CD8-positive, alpha-beta memory T cell (primary cell): ENCODE data around the gene EBLN2. TPM values are rescaled to one million over a fixed set of nuclear protein-coding genes. Genes with fewer than 3 reads are reported as not detected.

Source experiments
- CTCF ChIA-PET: fragments of 350-600 bp; sonication (Branson Sonifier 250); formaldehyde crosslinking; loops from one replicate; lab custom pipeline; 2021; ENCODE audit warnings: antibody characterized with exemption; lab: Charles Lee
- POLR2A ChIA-PET: fragments of 350-600 bp; sonication (Branson Sonifier 250); formaldehyde crosslinking; loops from one replicate; lab custom pipeline; 2021; ENCODE audit warnings: antibody characterized with exemption; lab: Charles Lee
- DNase-seq, 5 donors: peaks; one replicate each; pipeline versions ENCODE4 v3.0.0 to v3.0.0-alpha.2; 2020 to 2022; ENCODE audit warnings: mixed read lengths in 1 of 5
- H3K27ac ChIP-seq: one replicate; pipeline ENCODE4 v1.7.0; 2013; ENCODE audit warnings: low read depth, mild to moderate bottlenecking, low read length, moderate library complexity
- H3K27me3 ChIP-seq: 2 replicates; pipeline ENCODE4 v1.7.0; 2013; ENCODE audit warnings: low read length, mild to moderate bottlenecking; ENCODE audit not compliant: insufficient read depth, poor library complexity, severe bottlenecking
- H3K36me3 ChIP-seq: 2 replicates; pipeline ENCODE4 v1.7.0; 2013; ENCODE audit warnings: mild to moderate bottlenecking, low read length, moderate library complexity; ENCODE audit not compliant: insufficient read depth
- H3K4me1 ChIP-seq: 2 replicates; pipeline ENCODE4 v1.7.0; 2013; ENCODE audit warnings: mild to moderate bottlenecking, low read length, moderate library complexity; ENCODE audit not compliant: insufficient read depth
- H3K4me3 ChIP-seq: 2 replicates; pipeline ENCODE4 v1.7.0; 2013; ENCODE audit warnings: mild to moderate bottlenecking, low read length
- H3K9me3 ChIP-seq: 2 replicates; pipeline ENCODE4 v1.7.0; 2013; ENCODE audit warnings: mild to moderate bottlenecking, low read length
- H3K27ac Mint-ChIP-seq, 8 donors: one replicate each; pipeline ENCODE4 v1.8.0; 2020 to 2021; ENCODE audit warnings: mixed read lengths in 8 of 8, mild to moderate bottlenecking in 6 of 8, inconsistent platforms in 3 of 8, moderate library complexity in 3 of 8
- H3K27me3 Mint-ChIP-seq, 2 donors: one replicate each; pipeline ENCODE4 v1.8.0; 2020 to 2021; ENCODE audit warnings: mixed read lengths in 2 of 2, mild to moderate bottlenecking in 1 of 2, moderate library complexity in 1 of 2
- H3K36me3 Mint-ChIP-seq, 3 donors: one replicate each; pipeline ENCODE4 v1.8.0; 2020 to 2021; ENCODE audit warnings: mixed read lengths in 3 of 3, inconsistent platforms in 1 of 3, mild to moderate bottlenecking in 1 of 3
- H3K4me1 Mint-ChIP-seq, 3 donors: one replicate each; pipeline ENCODE4 v1.8.0; 2020 to 2021; ENCODE audit warnings: mixed read lengths in 3 of 3, inconsistent platforms in 1 of 3, mild to moderate bottlenecking in 1 of 3
- H3K4me3 Mint-ChIP-seq, 7 donors: one replicate each; pipeline ENCODE4 v1.8.0; 2020 to 2021; ENCODE audit warnings: mixed read lengths in 7 of 7, mild to moderate bottlenecking in 6 of 7, moderate library complexity in 4 of 7, inconsistent platforms in 2 of 7
- H3K9me3 Mint-ChIP-seq, 5 donors: one replicate each; pipeline ENCODE4 v1.8.0; 2020 to 2022; ENCODE audit warnings: mixed read lengths in 5 of 5, mild to moderate bottlenecking in 3 of 5, moderate library complexity in 2 of 5, inconsistent platforms in 1 of 5
- polyA plus RNA-seq: library from polyadenylated mRNA; unstranded; fragments of 300-500 nt; fragmentation: Illumina TruSeq; gene quantifications from one replicate; pipeline ENCODE4 v1.2.3, GENCODE V29; 2021
- total RNA-seq, 2 experiments: library from RNA; stranded (reverse); gene quantifications; one replicate each; pipeline ENCODE4 v1.2.3, GENCODE V29; 2021

The EBLN2 gene
- total and polyA plus RNA-seq, 3 experiments from 2014 or later, result 0.76 to 4.7 (median 3.2) TPM

DNA sequence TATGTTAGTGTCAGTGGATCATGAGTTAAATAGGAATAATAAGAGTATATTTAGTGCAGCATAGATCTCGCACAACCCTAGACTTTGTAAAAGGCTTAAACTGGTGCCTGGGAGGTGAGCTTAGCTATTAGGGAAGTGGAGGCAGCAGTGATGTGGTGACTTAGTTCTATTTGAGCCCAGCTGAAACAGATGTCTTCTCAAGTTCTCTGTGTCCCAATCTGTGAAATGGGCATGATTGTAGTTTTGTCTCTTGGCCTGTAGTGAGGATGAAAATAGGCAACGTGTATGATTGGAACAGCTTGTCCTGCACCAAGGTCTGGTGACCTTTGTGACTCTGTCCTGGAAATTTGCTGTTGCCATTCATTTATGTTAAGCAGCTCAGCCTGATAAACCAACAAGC, 34.7 kb downstream of the EBLN2 start:
- H3K4me1 Mint-ChIP-seq, result peaks cover 0 to 3% (median 0%) of the 10 kb centered on the region in 3 donors
- Histone ChIP-seq H3K4me3 (no peak overlapping the region), H3K9me3 (no peaks in the 10 kb centered on the region), H3K4me1 (no peaks in the 10 kb centered on the region), H3K36me3 (no peaks in the 10 kb centered on the region), H3K27me3 (no peaks in the 10 kb centered on the region), H3K27ac (no peak overlapping the region)
- no peaks in the 10 kb centered on the region for H3K36me3 Mint-ChIP-seq
- H3K27me3 Mint-ChIP-seq, result peaks cover 4 to 23% of the 10 kb centered on the region in 2 donors
- no peak overlapping the region for H3K27ac Mint-ChIP-seq
- H3K4me3 Mint-ChIP-seq, result no peak overlapping the region
- H3K9me3 Mint-ChIP-seq, result no peaks in the 10 kb centered on the region
- POLR2A ChIA-PET, result no interaction called here
- no peak for DNase-seq
- CTCF ChIA-PET, result interaction anchor here (0.9 to 1.3 kb wide), 3 partner anchors 8 to 15 kb away, joined by 3 to 4 read pairs (median 3); no protein-coding TSS in a partner anchor

DNA sequence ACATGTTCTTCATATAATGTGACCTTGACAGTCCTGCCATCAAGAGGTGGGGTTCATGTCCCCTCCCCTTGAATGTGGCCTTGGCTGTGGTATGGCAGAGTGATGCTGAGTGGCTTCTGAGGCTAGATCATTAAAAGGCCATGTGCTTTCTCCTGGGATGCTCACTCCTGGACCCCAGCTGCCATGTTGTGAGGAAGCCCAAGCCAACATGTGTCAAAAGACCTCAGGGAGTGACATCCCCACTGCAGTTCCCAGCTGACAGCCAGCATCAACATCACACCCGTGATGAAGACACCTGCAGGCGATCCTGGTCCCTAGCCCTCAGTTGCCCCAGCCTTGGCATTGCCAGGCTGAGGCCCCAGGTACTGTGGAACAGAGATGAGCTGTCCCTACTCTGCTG, 36.6 kb downstream of the EBLN2 start:
- Mint-ChIP-seq H3K9me3 (no peaks in the 10 kb centered on the region), H3K36me3 (no peaks in the 10 kb centered on the region), H3K4me1 (peaks cover 0 to 3% (median 0%) of the 10 kb centered on the region in 3 donors), H3K4me3 (no peak overlapping the region), H3K27ac (no peak overlapping the region), H3K27me3 (peaks cover 6 to 24% of the 10 kb centered on the region in 2 donors)
- ChIA-PET CTCF (interaction anchor here (1.0 kb wide), 1 partner anchor 12 kb away, joined by 3 read pairs; no protein-coding TSS in a partner anchor), POLR2A (no interaction called here)
- no peak for DNase-seq
- Histone ChIP-seq H3K27me3 (no peaks in the 10 kb centered on the region), H3K27ac (no peak overlapping the region), H3K4me1 (no peaks in the 10 kb centered on the region), H3K9me3 (no peaks in the 10 kb centered on the region), H3K36me3 (no peaks in the 10 kb centered on the region), H3K4me3 (no peak overlapping the region)

DNA sequence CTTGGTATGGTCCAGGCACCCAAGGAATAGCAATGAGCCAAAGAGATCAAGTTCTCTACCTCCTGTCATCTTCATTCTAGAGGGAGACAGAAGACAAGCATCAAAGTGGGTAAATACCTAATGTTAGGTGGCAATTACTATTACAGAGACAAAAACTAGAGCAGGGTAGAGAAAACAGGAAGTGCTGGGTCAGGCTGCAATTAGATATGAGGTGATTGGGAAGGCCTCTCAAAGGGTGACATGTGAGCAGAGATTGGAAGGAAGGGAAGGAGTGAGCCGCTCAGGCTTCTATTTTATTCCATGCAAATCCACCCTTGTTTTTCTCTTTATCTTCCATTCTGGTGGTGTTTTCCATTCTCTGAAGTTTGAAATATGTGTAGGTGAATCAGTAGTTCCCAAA, 37.4 kb downstream of the EBLN2 start:
- CTCF ChIA-PET, result interaction anchor here (1.0 kb wide), 1 partner anchor 13 kb away, joined by 3 read pairs; no protein-coding TSS in a partner anchor
- no peaks in the 10 kb centered on the region for H3K9me3 Mint-ChIP-seq
- H3K4me3 ChIP-seq, result no peak overlapping the region
- H3K9me3 ChIP-seq, result no peaks in the 10 kb centered on the region
- no peak overlapping the region for H3K4me3 Mint-ChIP-seq
- no peak for DNase-seq
- H3K4me1 ChIP-seq, result no peaks in the 10 kb centered on the region
- peak overlapping the region in 1 of 8 donors; percentile 12 for H3K27ac Mint-ChIP-seq
- H3K27me3 ChIP-seq, result no peaks in the 10 kb centered on the region
- H3K27me3 Mint-ChIP-seq, result peaks cover 6 to 24% of the 10 kb centered on the region in 2 donors
- no peaks in the 10 kb centered on the region for H3K36me3 Mint-ChIP-seq
- H3K27ac ChIP-seq, result no peak overlapping the region
- POLR2A ChIA-PET, result no interaction called here
- peaks cover 0 to 3% (median 0%) of the 10 kb centered on the region in 3 donors for H3K4me1 Mint-ChIP-seq
- H3K36me3 ChIP-seq, result no peaks in the 10 kb centered on the region

DNA sequence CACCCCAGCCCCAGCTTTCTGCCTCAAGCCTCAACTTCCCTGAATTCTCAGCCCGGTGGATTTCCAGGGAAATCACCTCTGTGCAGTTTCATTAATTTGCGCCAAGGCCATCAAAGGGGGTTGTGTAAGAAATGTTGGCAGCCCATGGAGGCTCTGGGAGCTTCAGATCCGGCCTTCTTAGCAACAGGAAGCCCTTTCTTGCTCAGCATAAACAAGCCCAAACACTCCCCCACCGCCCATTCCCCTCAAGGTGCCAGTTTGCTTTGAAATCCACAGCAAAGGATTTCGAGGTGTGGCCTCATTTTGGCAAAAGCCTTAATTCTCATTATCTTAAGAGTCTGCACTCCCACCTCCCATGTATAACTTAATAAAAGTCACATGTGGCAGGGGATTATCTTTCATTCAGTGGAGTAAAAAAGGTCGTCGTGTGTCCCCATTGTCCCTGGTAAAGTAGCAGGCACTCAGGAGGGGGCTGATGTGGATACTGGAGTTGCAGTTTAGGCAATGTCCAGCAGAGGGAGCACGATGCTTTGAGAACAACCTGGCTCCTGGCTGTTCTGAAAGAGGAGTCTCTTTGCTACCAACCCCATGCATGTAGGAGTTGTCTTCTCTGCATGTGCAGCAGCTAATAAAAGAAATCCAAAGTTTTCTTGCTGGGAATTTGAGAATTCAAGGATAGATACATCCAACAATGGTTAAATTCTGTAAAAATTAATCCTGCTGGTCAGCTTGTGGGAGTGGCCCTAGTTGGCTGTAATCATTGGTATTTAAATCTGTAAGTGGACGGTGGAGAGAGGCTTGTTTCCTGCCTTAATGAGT, 39.5 kb downstream of the EBLN2 start:
- DNase-seq, result peak; percentile 40 to 72 (median 56)
- ChIA-PET POLR2A (no interaction called here), CTCF (interaction anchor here (0.5 to 2.2 kb wide), 6 partner anchors 8 to 403 kb away, joined by 3 to 5 read pairs (median 3); no protein-coding TSS in a partner anchor)
- no peaks in the 10 kb centered on the region for H3K4me1 Mint-ChIP-seq
- Histone ChIP-seq H3K27me3 (no peaks in the 10 kb centered on the region), H3K4me3 (no peak overlapping the region), H3K4me1 (no peaks in the 10 kb centered on the region), H3K36me3 (no peaks in the 10 kb centered on the region), H3K9me3 (no peaks in the 10 kb centered on the region), H3K27ac (no peak overlapping the region)
- no peaks in the 10 kb centered on the region for H3K9me3 Mint-ChIP-seq
- H3K27ac Mint-ChIP-seq, result peak overlapping the region in 1 of 8 donors; percentile 39
- no peaks in the 10 kb centered on the region for H3K36me3 Mint-ChIP-seq
- peak overlapping the region in 1 of 7 donors; percentile 10 for H3K4me3 Mint-ChIP-seq
- peaks cover 5 to 13% of the 10 kb centered on the region in 2 donors for H3K27me3 Mint-ChIP-seq

DNA sequence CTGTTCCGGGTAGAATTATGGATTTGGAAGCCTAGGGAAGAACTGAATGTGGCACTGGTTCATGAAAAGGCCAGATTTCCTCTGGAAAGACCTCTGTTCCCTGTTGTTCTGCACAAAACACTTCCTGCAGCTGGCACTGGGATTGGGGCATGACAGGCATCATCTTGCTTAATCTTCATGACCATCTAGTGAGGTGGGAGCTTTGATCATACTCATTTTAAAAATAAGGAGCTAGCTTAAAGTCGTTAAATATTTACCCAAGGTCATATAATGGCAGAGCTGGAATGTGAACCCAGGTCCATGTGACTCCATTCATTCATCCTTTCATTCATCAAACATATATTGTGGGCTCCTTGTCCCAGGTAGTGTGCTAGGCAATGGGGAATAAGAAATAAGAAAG, 40.4 kb downstream of the EBLN2 start:
- Mint-ChIP-seq H3K4me3 (no peak overlapping the region), H3K9me3 (no peaks in the 10 kb centered on the region), H3K4me1 (no peaks in the 10 kb centered on the region), H3K27me3 (peaks cover 5 to 8% of the 10 kb centered on the region in 2 donors), H3K27ac (no peak overlapping the region), H3K36me3 (no peaks in the 10 kb centered on the region)
- ChIA-PET CTCF (interaction anchor here (1.2 to 2.2 kb wide), 3 partner anchors 23 to 402 kb away, joined by 3 to 5 read pairs (median 3); no protein-coding TSS in a partner anchor), POLR2A (no interaction called here)
- Histone ChIP-seq H3K9me3 (no peaks in the 10 kb centered on the region), H3K27me3 (no peaks in the 10 kb centered on the region), H3K36me3 (no peaks in the 10 kb centered on the region), H3K4me1 (no peaks in the 10 kb centered on the region), H3K27ac (no peak overlapping the region), H3K4me3 (no peak overlapping the region)
- no peak for DNase-seq

DNA sequence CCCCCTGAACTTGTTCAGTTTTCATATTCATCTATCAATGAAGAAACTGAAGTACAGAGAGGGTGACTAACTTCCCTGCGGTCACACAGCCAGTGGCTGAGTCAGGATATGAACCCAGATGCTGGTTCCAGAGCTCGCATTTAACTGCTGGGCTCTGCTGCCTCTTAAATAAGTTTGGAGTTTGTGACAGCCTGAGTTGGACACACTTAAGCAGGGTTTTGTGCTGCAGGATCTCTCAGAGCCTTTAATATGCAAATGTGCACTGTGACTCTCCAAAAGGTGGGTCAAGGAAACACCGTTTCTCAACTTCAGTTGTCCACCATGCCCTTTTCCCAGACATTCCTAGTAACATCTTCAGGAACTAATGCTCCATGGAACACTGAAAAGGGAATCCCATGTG, 45.8 kb downstream of the EBLN2 start:
- no peaks in the 10 kb centered on the region for H3K4me1 ChIP-seq
- H3K36me3 Mint-ChIP-seq, result no peaks in the 10 kb centered on the region
- no peak for DNase-seq
- H3K27me3 Mint-ChIP-seq, result peaks cover 11 to 23% of the 10 kb centered on the region in 2 donors
- no peaks in the 10 kb centered on the region for H3K27me3 ChIP-seq
- no peaks in the 10 kb centered on the region for H3K9me3 Mint-ChIP-seq
- ChIA-PET POLR2A (no interaction called here), CTCF (no interaction called here)
- no peak overlapping the region for H3K27ac Mint-ChIP-seq
- no peaks in the 10 kb centered on the region for H3K36me3 ChIP-seq
- no peaks in the 10 kb centered on the region for H3K4me1 Mint-ChIP-seq
- no peak overlapping the region for H3K4me3 Mint-ChIP-seq
- H3K9me3 ChIP-seq, result no peaks in the 10 kb centered on the region
- H3K4me3 ChIP-seq, result no peak overlapping the region
- no peak overlapping the region for H3K27ac ChIP-seq

DNA sequence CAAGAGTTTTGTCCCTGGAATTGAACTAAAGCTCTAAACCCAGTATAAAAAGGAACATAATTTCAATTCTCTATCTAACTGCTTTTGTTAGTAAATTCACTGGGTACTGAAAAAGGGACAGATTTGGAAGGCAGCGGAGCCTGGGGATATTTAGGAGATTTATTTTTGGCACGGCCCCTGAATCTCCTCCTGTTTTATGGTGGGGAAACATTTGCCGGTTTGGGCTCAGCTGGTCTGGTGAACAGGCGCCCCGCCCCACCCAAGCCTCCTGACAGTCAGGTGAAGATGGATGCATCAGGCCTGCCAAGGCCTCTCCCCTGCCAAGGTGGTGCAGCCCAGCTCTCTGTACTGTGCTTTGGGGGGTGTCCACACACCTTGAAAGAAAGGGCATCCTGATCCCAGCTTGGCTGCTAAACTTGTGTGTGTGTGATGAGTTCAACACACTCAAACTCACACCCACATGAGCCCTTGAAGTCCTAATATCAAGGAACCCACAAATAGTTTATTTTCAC, 46.3 kb downstream of the EBLN2 start:
- H3K36me3 ChIP-seq, result no peaks in the 10 kb centered on the region
- CTCF ChIA-PET, result no interaction called here

DNA sequence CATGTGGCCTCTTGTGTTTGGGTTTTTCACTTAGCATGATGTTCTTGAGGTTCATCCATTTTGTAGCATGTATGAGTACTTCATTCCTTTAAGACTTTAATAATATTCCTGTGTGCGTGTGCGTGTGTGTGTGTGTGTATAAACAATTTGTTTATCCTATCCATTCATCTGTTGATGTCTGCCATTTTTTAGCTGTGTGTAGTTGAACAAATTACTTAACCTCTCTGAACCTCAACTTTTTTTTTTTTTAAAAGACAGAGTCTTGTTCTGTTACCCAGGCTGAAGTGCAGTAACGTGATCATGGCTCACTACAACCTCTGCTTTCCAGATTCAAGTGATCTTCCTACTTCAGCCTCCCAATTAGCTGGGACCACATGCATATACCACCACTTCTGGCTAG, 47.3 kb downstream of the EBLN2 start:
- no peaks in the 10 kb centered on the region for H3K36me3 Mint-ChIP-seq
- no peaks in the 10 kb centered on the region for H3K4me1 Mint-ChIP-seq
- no peaks in the 10 kb centered on the region for H3K9me3 ChIP-seq
- H3K9me3 Mint-ChIP-seq, result no peaks in the 10 kb centered on the region
- H3K4me3 ChIP-seq, result no peak overlapping the region
- no peak overlapping the region for H3K4me3 Mint-ChIP-seq
- ChIA-PET CTCF (interaction anchor here (0.6 kb wide), 1 partner anchor 8 kb away, joined by 3 read pairs; no protein-coding TSS in a partner anchor), POLR2A (no interaction called here)
- H3K36me3 ChIP-seq, result no peaks in the 10 kb centered on the region
- H3K27me3 ChIP-seq, result no peaks in the 10 kb centered on the region
- peaks cover 8 to 29% of the 10 kb centered on the region in 2 donors for H3K27me3 Mint-ChIP-seq
- no peak overlapping the region for H3K27ac ChIP-seq
- DNase-seq, result no peak
- H3K4me1 ChIP-seq, result no peaks in the 10 kb centered on the region
- H3K27ac Mint-ChIP-seq, result no peak overlapping the region

More for the DNA sequence above, 46.3 kb downstream of the EBLN2 start:
- peaks cover 10 to 23% of the 10 kb centered on the region in 2 donors for H3K27me3 Mint-ChIP-seq
- no peaks in the 10 kb centered on the region for H3K27me3 ChIP-seq
- POLR2A ChIA-PET, result no interaction called here
- no peaks in the 10 kb centered on the region for H3K4me1 ChIP-seq
- H3K27ac ChIP-seq, result no peak overlapping the region
- no peaks in the 10 kb centered on the region for H3K9me3 ChIP-seq
- H3K36me3 Mint-ChIP-seq, result no peaks in the 10 kb centered on the region
- no peak for DNase-seq
- H3K9me3 Mint-ChIP-seq, result no peaks in the 10 kb centered on the region
- H3K4me3 ChIP-seq, result no peak overlapping the region
- no peaks in the 10 kb centered on the region for H3K4me1 Mint-ChIP-seq
- H3K4me3 Mint-ChIP-seq, result no peak overlapping the region
- H3K27ac Mint-ChIP-seq, result no peak overlapping the region
